HuH-7.5 (cell line): ENCODE measurements around the gene NDUFS6.
"Not testable (repeated sequence)": the region's sequence is repeated elsewhere in the genome, so short reads cannot be mapped to it uniquely, and the experiment has no call there.

Experiments
- DNase-seq: peaks from one replicate; pipeline ENCODE4 v3.0.0; 2011; ENCODE audit warnings: low spot score

The NDUFS6 gene

DNA sequence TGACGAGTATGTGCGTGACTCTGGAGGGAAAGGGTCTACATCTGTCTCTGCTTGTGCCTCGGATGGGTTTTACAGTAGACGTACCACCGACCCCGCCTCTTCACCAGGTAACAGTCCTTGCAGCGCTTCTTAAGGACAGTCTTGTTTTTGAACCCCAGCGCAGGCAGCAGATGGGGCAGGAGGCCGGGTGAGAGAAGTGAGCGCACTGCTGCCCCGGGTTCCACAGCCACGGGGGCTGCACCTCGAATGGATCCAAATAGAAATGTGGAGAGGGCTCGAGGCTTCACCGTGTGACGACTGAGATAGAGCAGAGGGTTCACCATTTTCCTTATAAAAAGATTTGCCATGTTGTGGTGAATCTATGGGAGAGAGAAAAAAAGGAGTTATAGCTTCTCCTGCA is 2.6 kb upstream of the NDUFS6 start:
- not testable (repeated sequence) for DNase-seq

GRCh38 chr5:1799110-1799601 is 2.1 kb upstream of the NDUFS6 start:
- peak; percentile 47 for DNase-seq

- DNase-seq, result peak; percentile 87
These were observed 1.4 kb upstream of the NDUFS6 start, which contains the start of gene MRPL36 for GRCh38 chr5:1799602-1800471. TSS of gene MRPL36 (minus strand) at chr5:1799837. CDS start at chr5:1798935, 902 bp downstream.

DNA sequence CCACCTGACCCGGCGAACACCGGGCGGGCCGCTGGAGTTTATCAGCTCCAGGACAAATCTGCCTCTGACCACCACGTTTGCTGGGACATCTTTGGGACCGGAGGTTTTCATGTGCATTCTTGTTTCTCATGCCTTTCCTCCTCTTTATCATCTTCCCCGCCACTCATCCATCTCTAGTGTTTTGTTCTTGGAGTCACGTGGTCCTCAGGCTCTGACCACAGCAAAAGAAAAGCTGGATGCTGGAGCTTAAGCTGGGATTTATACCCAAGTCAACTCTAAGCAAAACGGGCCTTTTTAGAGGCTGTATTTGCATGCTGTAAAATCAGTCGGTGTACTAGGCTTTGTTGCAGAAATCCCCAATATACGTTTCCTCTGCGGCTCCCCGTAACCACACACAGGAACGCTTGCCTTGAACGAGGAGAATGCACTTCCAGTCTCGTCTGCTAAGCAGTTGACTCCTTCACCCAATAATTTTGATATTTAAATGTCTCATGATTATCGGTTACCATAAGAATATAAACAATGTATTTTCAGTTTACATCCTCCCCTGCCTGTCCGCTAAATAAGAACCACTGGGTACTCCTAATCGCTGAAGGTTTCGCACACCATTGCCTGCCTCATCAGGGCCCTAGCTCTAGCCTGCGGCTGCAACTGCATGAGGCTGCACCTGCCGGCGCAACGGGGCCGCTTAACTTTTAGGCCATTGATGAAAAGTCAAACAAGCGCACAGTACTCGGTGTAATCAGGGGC is 560 bp upstream of the NDUFS6 start:
- DNase-seq, result peak; percentile 26

DNA sequence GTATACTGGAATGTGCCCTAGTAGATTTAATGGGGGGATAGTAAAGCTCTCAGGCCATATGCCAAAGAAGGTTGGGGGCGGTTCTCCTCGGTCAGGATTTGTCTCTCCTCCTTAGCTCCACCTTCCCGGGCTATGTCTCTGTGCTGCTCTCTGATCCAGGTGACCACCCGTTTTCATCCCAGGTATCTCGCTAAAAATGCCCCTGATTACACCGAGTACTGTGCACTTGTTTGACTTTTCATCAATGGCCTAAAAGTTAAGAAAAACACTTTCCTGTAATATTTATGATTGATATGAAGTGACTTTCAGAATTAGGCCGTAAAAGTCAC is 724 bp downstream of the NDUFS6 start:
- DNase-seq, result peak; percentile 22

- no peak for DNase-seq
These were observed 2.0 kb downstream of the NDUFS6 start for GRCh38 chr5:1803192-1803591.

DNA sequence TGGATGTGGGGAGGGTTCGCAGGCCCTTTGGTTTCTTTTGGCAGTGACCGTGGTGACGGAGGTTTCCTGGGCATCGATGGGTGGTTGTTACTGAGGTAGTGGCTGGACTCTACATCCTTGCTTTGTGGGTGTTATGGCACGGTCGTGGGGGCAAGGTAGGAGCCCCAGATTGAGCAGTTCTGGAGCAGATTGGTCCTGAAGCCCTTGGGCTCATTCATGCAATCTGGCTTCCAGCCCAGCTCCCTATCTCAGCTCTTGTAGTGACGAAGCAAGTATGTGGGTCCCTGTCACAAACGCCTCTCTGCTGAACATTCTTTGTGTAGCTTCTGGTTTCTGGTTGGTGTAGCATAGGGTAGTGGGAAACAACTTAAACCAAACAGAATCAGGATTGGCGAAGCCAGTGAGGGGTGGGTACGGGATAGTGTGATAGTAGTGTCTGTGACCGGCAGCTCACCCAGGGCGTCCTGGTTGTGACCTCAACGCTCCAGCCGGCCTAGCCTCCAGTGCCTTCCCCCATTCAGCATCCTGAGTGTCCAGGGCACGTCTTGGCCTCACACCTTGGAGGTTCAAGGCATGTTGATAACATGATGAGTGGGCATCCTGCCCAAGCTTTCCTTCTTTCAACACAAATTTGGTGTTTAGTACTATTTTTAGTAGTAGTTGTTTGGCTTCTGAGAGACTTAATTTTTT is 2.9 kb downstream of the NDUFS6 start:
- no peak for DNase-seq

GRCh38 chr5:1805326-1805725 is 4.1 kb downstream of the NDUFS6 start:
- DNase-seq, result no peak

GRCh38 chr5:1805736-1806135 is 4.5 kb downstream of the NDUFS6 start:
- no peak for DNase-seq

- no peak for DNase-seq
These were observed 5.0 kb downstream of the NDUFS6 start for GRCh38 chr5:1806199-1806598.

DNA sequence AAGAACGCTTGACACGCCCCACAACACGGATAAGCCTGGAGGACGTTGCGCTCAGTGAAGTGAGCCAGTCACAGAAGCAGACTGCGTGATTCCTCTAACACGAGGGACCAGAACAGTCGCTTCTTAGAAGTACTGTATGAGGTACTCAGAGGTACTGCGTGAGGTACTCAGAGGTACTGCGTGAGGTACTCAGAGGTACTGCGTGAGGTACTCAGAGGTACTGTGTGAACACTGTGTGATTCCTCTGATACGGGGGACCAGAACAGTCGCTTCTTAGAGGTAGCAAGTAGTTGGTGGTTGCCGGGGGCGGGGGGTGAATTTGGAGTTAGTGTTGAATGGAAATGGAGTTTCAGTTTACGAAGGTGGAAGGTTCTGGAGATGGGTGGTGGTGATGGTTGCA is 5.8 kb downstream of the NDUFS6 start:
- DNase-seq, result no peak

DNA sequence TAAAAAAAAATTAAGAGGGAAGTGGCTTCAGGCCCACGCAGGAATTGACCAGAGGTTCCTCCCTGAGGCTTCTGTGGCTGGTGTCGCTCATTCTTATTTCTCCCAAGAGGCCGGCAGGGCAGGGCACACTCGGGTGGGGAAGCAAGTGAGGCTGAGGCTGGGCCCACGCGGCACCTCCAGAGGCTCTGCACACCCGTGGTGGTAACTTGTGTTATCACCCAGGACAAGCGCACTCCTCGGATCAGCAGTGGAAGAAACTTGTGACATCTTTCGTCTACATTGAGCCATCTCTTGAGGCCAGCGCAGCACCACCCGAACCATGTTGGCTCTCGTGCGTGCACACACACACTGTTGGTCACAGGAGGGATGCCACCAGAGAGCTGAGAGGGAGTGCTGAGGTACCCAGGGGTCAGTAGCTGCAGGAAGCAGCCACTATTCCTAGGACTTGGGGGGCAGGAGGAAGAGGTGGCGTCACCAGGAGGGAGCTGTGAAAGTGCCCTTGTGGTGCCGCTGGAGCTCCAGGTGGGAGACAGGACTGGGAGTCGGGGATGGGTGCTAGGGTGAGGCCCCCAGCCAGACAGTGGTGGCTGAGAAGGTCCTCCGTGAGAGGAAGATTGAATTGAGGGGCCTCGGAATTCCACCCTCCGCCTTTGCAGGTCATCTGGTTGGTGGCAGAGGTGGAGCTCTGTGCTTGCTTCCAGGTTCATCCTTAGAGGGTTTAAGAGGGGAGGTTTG is 6.4 kb downstream of the NDUFS6 start:
- DNase-seq, result no peak

- DNase-seq, result no peak
These were observed 7.2 kb downstream of the NDUFS6 start for GRCh38 chr5:1808439-1808838.

DNA sequence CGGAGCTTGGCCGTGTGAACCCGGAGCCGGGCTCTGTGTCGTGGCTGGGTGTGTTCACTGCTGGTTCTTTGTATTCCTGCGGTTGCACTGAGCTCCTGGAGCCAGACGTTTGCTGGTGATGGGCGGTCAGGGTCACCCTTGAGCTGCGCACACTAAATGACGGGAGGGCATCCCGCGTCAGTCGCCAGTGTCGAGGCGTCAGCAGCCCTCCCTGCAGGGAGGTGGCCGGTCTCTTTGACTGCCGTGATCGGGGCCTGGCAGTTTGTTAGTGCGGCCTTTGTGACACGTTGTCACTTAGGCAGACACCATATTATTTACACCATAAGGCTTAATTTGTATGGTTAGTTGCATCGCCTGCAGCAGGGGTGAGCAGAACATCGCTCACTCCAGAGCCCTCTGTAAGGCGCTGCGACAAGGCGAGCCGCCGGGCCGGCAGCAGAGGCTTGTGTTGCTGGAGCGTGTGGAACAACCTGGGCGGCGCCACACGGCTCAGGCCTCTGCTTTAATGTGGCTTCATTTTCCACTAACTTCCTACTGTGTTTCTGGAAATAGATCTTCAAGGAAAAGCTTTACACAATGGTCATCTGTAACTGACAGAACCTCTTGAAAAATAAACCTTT is 8.3 kb downstream of the NDUFS6 start:
- no peak for DNase-seq

GRCh38 chr5:1810581-1811101 is 9.4 kb downstream of the NDUFS6 start:
- no peak for DNase-seq

- DNase-seq, result no peak
These were observed 13.2 kb downstream of the NDUFS6 start for GRCh38 chr5:1814183-1815020.

DNA sequence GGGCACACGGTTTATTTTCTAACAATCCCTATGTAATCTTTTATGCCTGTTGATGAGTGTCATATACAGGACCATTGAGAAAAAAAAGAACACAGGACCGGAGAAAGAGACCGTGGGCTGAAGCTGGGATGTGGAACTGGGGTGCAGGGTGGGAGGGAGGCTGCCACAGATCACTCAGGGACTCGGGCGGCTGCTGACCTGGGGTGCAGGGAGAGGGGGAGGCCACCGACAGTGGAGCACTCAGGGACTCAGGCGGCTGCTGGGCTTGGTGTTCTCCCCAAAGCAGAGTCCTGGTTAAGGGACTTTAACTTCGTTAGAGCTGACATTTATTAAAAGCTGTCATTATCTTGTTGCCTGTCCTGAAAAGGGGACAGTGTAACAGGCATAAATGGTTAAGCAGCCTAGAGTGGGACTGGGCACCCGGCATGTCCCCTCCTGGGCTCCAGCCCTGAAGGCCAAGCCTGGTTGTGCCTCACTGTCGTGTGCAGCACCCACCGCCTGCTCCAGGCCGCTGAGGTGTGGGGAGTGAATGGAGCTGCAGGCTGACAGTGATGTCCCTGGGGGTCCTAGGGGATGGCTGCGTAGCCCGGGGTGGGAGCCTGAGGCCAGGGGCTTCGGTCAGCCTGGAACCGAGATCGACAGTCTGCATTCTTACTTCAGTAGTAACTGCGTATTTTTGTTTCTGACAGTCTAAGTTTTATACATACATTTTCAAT is 14.0 kb downstream of the NDUFS6 start:
- no peak for DNase-seq

DNA sequence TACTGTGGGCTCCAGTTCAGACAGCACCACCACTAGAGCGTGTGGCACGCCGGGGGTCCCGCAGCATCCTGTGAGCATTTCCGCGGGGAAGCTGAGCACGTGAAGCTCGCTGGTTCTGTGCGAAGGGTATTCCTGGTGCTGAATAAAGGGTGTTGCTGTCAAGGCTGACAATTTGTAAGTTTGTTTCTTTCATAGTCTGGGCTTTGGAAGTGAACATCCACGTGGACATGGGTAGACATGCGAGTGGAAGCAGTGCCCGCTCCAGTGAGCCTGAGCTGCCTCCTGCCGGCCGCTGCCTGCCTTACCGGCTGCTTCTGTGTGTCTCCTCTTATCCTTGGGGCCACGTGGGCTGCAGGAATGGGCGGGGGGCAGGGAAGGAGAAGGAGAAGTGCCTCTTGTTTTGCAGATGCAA is 14.7 kb downstream of the NDUFS6 start:
- DNase-seq, result no peak

DNA sequence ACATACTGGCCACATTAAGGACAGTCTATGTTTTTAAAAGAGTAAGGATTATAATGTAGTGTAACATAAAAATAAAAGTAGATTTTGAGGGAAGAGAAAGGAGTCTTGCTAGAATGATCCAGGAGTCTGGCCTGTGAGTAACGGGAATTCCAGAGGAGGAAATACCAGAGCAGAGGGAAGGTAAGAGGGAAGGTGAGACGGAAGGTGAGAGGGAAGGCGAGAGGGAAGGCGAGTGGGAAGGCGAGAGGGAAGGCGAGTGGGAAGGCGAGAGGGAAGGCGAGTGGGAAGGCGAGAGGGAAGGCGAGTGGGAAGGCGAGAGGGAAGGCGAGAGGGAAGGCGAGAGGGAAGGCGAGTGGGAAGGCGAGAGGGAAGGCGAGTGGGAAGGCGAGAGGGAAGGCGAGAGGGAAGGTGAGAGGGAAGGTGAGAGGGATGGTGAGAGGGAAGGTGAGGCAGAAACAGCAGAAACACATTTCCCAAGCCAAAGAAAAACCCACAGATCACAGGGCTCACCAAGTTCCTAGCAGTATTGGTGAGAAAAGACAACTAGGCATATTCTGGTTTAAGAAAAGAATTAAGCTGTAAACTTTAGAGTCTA is 15.4 kb downstream of the NDUFS6 start:
- not testable (repeated sequence) for DNase-seq
